Measurements from ENCODE around the gene GLI1. TPM values are rescaled to one million over a fixed set of nuclear protein-coding genes. Genes with fewer than 3 reads are reported as not detected.

GLI1 gene
- total RNA-seq, 2 donors from 2014 or later, result 1.2 TPM; not detected in 1

- no peak for DNase-seq (ENCODE audit: low spot score)
- Histone ChIP-seq H3K27me3 (peaks cover 5 to 9% of the 10 kb centered on the region in 2 donors), H3K4me1 (peaks cover 0 to 7% of the 10 kb centered on the region in 2 donors), H3K27ac (no peak overlapping the region), H3K36me3 (no peaks in the 10 kb centered on the region), H3K9me3 (no peaks in the 10 kb centered on the region), H3K4me3 (no peak overlapping the region)
- no peak for TF ChIP-seq CTCF (IDR thresholded peaks at IDR 0.05)
Measured at GRCh38 chr12:57470286-57470969, 10.8 kb downstream of the GLI1 start.

- Histone ChIP-seq H3K27ac (no peak overlapping the region), H3K36me3 (no peaks in the 10 kb centered on the region), H3K27me3 (peaks cover 12 to 14% of the 10 kb centered on the region in 2 donors), H3K9me3 (no peaks in the 10 kb centered on the region), H3K4me1 (peaks cover 0 to 14% of the 10 kb centered on the region in 2 donors), H3K4me3 (no peak overlapping the region)
- TF ChIP-seq CTCF (IDR thresholded peaks at IDR 0.05), result no peak
- no peak for DNase-seq (ENCODE audit: low spot score)
Measured at GRCh38 chr12:57470970-57471656, 11.5 kb downstream of the GLI1 start.

GRCh38 chr12:57471661-57472060 is 12.1 kb downstream of the GLI1 start:
- Histone ChIP-seq H3K4me3 (no peak overlapping the region), H3K36me3 (no peaks in the 10 kb centered on the region), H3K27me3 (peaks cover 16 to 20% of the 10 kb centered on the region in 2 donors), H3K9me3 (no peaks in the 10 kb centered on the region), H3K4me1 (peaks cover 0 to 18% of the 10 kb centered on the region in 2 donors), H3K27ac (no peak overlapping the region)
- no peak for DNase-seq (ENCODE audit: low spot score)
- no peak for TF ChIP-seq CTCF (IDR thresholded peaks at IDR 0.05)

- no peaks in the 10 kb centered on the region for H3K36me3 ChIP-seq
- no peaks in the 10 kb centered on the region for H3K9me3 ChIP-seq
- H3K4me1 ChIP-seq, result peaks cover 0 to 18% of the 10 kb centered on the region in 2 donors
- no peak for DNase-seq (ENCODE audit: low spot score)
- TF ChIP-seq CTCF (IDR thresholded peaks at IDR 0.05), result no peak
- H3K27ac ChIP-seq, result no peak overlapping the region
- peaks cover 16 to 24% of the 10 kb centered on the region in 2 donors for H3K27me3 ChIP-seq
- no peak overlapping the region for H3K4me3 ChIP-seq
Measured at GRCh38 chr12:57472391-57472790, 12.8 kb downstream of the GLI1 start.

- DNase-seq (ENCODE audit: low spot score), result no peak
Measured at GRCh38 chr12:57473392-57473791, 13.8 kb downstream of the GLI1 start.

More at GRCh38 chr12:57473392-57473791, 13.8 kb downstream of the GLI1 start:
- no peaks in the 10 kb centered on the region for H3K36me3 ChIP-seq
- peaks cover 0 to 18% of the 10 kb centered on the region in 2 donors for H3K4me1 ChIP-seq
- H3K27ac ChIP-seq, result no peak overlapping the region
- peaks cover 16 to 24% of the 10 kb centered on the region in 2 donors for H3K27me3 ChIP-seq
- H3K9me3 ChIP-seq, result no peaks in the 10 kb centered on the region
- no peak overlapping the region for H3K4me3 ChIP-seq
- no peak for TF ChIP-seq CTCF (IDR thresholded peaks at IDR 0.05)

Data from right atrium auricular region (tissue), 2 donors.